COLO668 (cell line): ENCODE measurements around the gene PCCA.
"Not testable (repeated sequence)": the region's sequence is repeated elsewhere in the genome, so short reads cannot be mapped to it uniquely, and the experiment has no call there.

Experiments used
- DNase-seq: peaks from one replicate; lab custom pipeline; 2025; ENCODE audit not compliant: unreplicated experiment; lab: John Stamatoyannopoulos, UW

The PCCA gene

GRCh38 chr13:100522618-100523309, 433.9 kb downstream of the PCCA start:
- DNase-seq = no peak

- DNase-seq = no peak
These were observed 434.5 kb downstream of the PCCA start for GRCh38 chr13:100523411-100523810.

DNA sequence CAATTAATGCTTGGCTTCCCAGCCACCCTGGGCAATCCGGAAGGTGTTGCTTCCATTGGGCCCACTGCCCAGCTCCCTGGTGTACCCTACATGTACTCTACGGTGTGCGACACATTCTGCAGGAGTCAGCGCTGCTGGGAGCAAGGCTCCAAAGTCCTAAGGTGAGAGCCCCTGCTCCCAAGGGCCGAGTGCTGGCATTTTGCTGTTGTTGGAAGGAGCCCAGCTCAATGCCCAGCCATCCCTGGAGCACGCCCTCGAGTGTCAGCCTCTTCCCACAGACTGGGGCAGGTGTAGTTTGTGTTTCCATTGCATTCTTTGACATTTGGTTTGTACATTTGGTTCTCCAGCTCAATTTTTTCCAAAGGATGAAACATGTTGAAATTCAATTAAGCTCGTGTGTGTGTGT, 435.1 kb downstream of the PCCA start:
- no peak for DNase-seq

DNA sequence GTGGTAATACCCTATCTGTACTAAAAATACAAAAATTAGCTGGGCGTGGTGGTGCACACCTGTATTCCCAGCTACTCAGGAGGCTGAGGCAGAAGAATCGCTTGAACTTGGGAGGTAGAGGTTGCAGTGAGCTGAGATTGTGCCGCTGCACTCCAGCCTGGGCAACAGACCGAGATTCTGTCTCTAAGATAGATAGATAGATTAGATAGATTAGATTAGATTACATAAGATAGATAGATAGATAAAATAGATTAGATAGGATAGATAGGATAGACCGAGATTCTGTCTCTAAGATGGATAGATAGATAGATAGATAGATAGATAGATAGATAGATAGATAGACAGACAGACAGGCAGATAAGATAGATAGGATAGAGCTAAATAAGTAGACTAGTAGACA, 435.8 kb downstream of the PCCA start:
- not testable (repeated sequence) for DNase-seq

- DNase-seq = no peak
These were observed 436.8 kb downstream of the PCCA start for GRCh38 chr13:100525453-100526317.

- no peak for DNase-seq
These were observed 437.6 kb downstream of the PCCA start for GRCh38 chr13:100526318-100527000.

- DNase-seq = no peak
These were observed 438.8 kb downstream of the PCCA start for GRCh38 chr13:100527644-100528043.

- DNase-seq = no peak
These were observed 439.5 kb downstream of the PCCA start for GRCh38 chr13:100528353-100528752.

DNA sequence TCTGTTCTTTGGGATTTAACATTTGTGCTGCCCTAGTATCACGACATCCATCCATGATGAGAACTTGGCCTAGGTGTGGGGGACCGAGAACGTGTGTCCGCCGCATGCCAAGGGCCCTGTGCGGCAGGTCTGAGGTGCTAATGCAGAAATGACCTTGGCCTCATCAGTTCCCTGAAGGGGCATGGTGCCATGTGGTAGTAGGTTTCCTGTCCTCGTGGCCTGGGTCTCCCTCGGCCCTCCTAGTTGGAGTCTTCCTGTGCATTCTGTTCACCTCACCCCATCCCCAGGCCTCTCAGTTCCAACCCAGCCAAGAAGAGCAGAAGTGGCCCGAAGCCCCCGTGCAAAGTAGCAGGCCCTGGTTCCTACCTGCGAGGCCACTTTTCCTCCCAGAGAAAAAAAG, 439.9 kb downstream of the PCCA start:
- no peak for DNase-seq

DNA sequence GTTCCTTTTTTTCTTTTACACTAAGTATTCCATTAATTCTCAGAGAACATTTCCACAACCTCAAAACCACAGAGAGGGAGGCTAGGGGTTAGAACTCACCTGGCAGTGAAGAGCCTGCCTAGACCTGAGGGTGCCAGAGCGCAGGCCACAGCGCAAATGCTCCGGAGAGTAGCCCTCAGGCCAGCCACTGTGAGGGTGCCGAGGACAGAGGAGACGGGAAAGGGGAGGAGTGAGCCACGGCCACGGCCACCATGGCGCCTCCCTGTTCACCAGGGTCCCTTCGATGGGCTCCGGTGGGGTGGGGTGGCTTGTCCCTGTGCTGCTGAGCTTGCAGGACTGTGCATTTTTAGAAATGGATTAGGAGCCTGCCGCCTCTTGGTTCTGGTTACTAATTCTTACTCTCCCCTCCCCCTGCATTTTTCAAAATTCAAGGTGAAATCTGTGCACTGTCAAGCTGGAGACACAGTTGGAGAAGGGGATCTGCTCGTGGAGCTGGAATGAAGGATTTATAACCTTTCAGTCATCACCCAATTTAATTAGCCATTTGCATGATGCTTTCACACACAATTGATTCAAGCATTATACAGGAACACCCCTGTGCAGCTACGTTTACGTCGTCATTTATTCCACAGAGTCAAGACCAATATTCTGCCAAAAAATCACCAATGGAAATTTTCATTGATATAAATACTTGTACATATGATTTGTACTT, 440.9 kb downstream of the PCCA start:
- no peak for DNase-seq

DNA sequence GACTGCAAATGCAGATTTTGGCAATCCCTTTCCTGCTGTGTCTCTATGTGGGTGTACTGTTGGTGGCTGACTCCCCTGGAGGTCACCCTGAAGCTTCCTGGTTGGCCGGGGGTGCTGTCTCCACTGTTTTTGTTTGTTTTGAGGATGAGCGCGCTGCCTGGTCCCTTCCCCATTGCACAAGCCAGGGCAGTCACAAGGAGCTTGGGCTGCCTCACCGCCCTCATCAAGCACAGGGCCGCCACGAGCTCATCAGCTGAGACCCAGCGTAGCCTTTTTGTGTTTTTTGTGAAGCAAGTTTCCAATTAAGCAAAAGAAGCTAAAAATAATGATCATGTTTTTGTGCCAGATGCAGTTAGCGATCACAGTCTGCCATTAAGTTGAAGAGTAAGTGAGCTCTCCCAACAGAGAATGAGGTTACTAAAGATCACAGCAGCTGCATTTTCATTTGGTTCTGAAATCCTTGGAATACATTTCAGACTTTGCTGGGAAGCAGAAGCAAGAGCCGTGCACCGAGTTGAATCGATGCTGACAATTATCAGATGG, 441.8 kb downstream of the PCCA start:
- DNase-seq = no peak

GRCh38 chr13:100532090-100532766, 443.3 kb downstream of the PCCA start:
- no peak for DNase-seq

- peak; percentile 49 for DNase-seq
These were observed 444.0 kb downstream of the PCCA start for GRCh38 chr13:100532836-100533435.

DNA sequence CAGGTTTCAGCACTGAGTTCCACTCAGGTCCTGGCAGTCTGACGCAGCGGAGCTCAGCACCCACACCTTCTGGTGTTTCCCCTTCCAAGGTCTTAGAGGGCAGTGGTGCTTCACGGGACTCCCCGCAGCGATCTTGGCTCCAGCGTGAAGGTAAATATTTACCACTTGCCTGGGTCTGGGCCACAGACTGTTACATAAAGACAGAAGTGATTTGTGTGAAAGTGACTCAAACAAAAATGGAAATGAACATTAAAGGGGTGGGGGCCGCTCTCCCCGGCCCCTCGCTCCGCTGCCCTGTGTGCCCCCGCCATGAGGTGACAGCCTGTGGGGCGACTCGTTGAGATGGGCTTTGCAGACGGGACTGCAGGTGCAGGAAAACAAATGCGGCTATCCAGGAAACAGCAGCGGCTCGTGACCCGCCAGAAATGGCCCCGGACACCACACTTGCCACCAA, 444.7 kb downstream of the PCCA start:
- DNase-seq = peak; percentile 92

GRCh38 chr13:100534147-100534843, 445.4 kb downstream of the PCCA start:
- DNase-seq = no peak

DNA sequence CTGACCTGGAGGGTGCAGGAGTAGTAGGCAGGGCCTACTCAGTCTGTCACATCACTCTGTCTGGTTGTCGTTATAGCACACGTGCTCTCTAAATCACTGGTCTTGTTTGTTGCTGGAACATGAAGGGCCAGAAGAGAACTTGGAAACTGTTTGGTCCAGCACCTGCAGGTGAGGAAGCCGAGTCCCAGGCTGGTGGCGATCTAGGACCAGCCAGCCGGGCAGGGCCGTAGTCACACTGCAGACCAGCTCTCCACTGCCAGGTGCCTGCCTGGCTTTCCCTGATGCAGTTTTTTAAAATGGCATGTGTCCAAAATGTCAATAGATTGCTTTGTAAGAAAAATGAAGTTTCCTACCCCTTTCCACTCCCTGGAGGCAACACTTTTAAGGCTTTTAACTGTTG, 446.0 kb downstream of the PCCA start:
- no peak for DNase-seq

DNA sequence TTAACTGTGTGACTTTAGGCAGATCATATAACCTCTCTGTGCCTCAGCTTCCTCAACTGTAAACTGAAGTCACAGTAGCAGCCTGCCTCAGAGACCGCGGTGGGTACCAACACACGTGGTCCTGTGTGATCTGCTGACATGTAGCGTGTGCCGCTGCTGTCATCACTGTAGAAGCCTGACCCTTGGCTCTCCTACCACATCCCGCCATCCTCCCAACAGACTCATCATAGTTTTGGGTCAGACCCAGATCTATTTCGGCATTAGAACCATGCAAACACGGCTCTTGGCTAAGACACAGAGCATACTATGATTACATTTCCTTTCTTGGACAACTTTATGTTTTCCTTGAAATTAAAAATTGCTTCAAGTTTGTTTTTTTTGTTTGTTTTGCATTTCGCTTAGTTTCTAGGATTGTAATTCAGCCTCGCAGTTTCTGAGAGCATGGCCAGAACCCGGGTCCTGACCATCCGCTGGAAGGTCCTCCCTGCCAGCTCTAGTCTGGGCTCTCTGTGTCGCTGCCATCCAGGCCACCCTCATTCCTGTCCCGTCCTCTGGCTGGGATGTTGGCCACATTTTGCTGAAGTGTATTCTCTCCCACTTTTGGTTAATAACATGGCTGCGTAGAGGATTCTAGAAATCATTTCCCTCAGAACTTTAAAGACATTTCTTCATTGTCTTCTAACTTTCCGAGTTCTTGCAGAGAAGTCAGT, 446.7 kb downstream of the PCCA start:
- no peak for DNase-seq

DNA sequence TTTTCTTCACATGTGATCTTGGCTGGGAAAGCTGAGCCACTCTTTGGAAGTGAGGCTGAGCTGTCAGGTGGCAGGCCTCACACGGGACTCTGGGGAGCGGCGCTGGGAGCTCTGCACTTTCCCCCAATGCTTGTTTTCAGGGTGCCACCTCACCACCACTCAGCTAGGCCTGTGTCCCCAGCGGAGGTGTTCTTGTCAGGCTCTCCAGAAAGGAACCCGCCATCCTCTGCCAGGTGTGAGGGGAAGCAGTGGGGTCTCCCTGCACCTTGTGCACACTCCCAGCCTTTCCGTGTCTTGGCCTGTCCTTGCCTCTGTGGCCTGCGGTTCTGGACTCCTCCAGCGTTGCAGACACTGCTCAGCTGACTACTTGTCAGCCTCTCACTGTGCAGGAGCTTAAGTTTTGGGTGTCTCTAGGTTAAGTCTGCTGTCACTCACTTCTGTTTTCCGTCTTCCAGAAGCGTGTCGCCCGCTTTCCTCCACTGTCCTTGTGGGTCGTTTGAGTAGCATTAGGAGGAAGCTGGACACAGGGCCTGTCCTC, 447.8 kb downstream of the PCCA start:
- DNase-seq = no peak
